T-helper 17 cell (primary cell): Measurements from ENCODE around the gene TSKS. TPM values are rescaled to one million over a fixed set of nuclear protein-coding genes. Genes with fewer than 3 reads are reported as not detected.

ENCODE experiments used
- ATAC-seq: fragments of 150-1000 bp; cut with Tn5 transposase; 2 replicates; pipeline ENCODE4 v1.10.0; 2021; ENCODE audit warnings: mild to moderate bottlenecking, moderate library complexity
- DNase-seq, 3 donors: peaks; one replicate each; pipeline versions ENCODE4 v3.0.0 to v3.0.0-alpha.2; 2020 to 2021
- H3K9me3 ChIP-seq: one replicate; pipeline ENCODE4 v1.7.0; 2013; ENCODE audit warnings: low read length, mild to moderate bottlenecking; ENCODE audit not compliant: control insufficient read depth, poor library complexity, severe bottlenecking
- H3K27ac Mint-ChIP-seq: one replicate; pipeline ENCODE4 v1.8.0; 2022; ENCODE audit warnings: mild to moderate bottlenecking, moderate library complexity, mixed read lengths
- H3K27me3 Mint-ChIP-seq: one replicate; pipeline ENCODE4 v1.8.0; 2022; ENCODE audit warnings: mixed read lengths
- H3K36me3 Mint-ChIP-seq: one replicate; pipeline ENCODE4 v1.8.0; 2022; ENCODE audit warnings: low read depth, mixed read lengths
- H3K4me1 Mint-ChIP-seq: one replicate; pipeline ENCODE4 v1.8.0; 2022; ENCODE audit warnings: mild to moderate bottlenecking, mixed read lengths
- H3K4me3 Mint-ChIP-seq: one replicate; pipeline ENCODE4 v1.8.0; 2022; ENCODE audit warnings: mild to moderate bottlenecking, moderate library complexity, mixed read lengths
- total RNA-seq, 4 donors: library from RNA in 2 of 4; stranded (reverse) in 2 of 4; gene quantifications; one replicate each; pipeline ENCODE4 v1.2.3 and lab custom pipeline; 2022 to 2026

The TSKS gene
- total RNA-seq, 2 donors from 2014 or later, result 0.87 to 1.9 TPM

GRCh38 chr19:49690079-49690655 lies 72.9 kb downstream of the TSKS start:
- Mint-ChIP-seq H3K4me3 (peak overlapping the region; percentile 96), H3K27ac (peak overlapping the region; percentile 93), H3K4me1 (peaks cover 32% of the 10 kb centered on the region), H3K27me3 (peaks cover 13% of the 10 kb centered on the region), H3K36me3 (peaks cover 8% of the 10 kb centered on the region)
- ATAC-seq (peak; percentile 23), DNase-seq (no peak)
- H3K9me3 ChIP-seq, result no peaks in the 10 kb centered on the region

Other genes with a start within 250 kb of the TSKS start
- 1 to 10 TPM in 1 of 2 donors, under 1 TPM in 1; 0.97 to 1.3 TPM for gene RCN3, start 235.3 kb downstream of the TSKS start, total RNA-seq
- gene NOSIP, start 182.8 kb downstream of the TSKS start, total RNA-seq, result 100 to 1,000 TPM; 161 to 195 TPM
- 1 to 10 TPM; 1.1 to 1.3 TPM for gene PRRG2, start 182.0 kb downstream of the TSKS start, total RNA-seq
- gene PRR12, start 172.1 kb downstream of the TSKS start, total RNA-seq, result 10 to 100 TPM; 44.6 to 50.7 TPM
- gene RRAS, start 123.2 kb downstream of the TSKS start, total RNA-seq, result 1 to 10 TPM; 6.6 to 9.1 TPM
- gene SCAF1, start 121.1 kb downstream of the TSKS start, total RNA-seq, result 10 to 100 TPM; 34.1 to 36.3 TPM
- gene IRF3, start 97.4 kb downstream of the TSKS start, total RNA-seq, result 100 to 1,000 TPM; 162 to 181 TPM
- 10 to 100 TPM; 10.2 to 15.6 TPM for gene BCL2L12, start 97.4 kb downstream of the TSKS start, total RNA-seq
- gene PRMT1, start 86.0 kb downstream of the TSKS start, total RNA-seq, result 10 to 100 TPM; 83.9 to 97.7 TPM
- gene ADM5, start 73.7 kb downstream of the TSKS start, total RNA-seq, result 1 to 10 TPM; 2.8 to 2.9 TPM
- gene CPT1C, start 72.2 kb downstream of the TSKS start, total RNA-seq, result 1 to 10 TPM in 1 of 2 donors, under 1 TPM in 1; 0.31 to 1.0 TPM
- gene AP2A1, start 3.7 kb upstream of the TSKS start, total RNA-seq, result 10 to 100 TPM; 43.3 to 51.5 TPM
- gene FUZ, start 50.0 kb upstream of the TSKS start, total RNA-seq, result 10 to 100 TPM; 29.4 to 30.7 TPM
- 100 to 1,000 TPM in 1 of 2 donors, 10 to 100 TPM in 1; 94.8 to 108 TPM for gene MED25, start 55.0 kb upstream of the TSKS start, total RNA-seq
- 100 to 1,000 TPM; 125 to 162 TPM for gene PTOV1, start 87.9 kb upstream of the TSKS start, total RNA-seq
- gene PNKP, start 104.3 kb upstream of the TSKS start, total RNA-seq, result 100 to 1,000 TPM; 170 to 196 TPM
- gene AKT1S1, start 114.0 kb upstream of the TSKS start, total RNA-seq, result 10 to 100 TPM; 19.2 to 33.8 TPM
- 10 to 100 TPM; 44.1 to 57.3 TPM for gene TBC1D17, start 114.4 kb upstream of the TSKS start, total RNA-seq
- gene IL4I1, start 133.6 kb upstream of the TSKS start, total RNA-seq, result 100 to 1,000 TPM in 1 of 2 donors, 10 to 100 TPM in 1; 47.8 to 107 TPM
- gene ATF5, start 165.9 kb upstream of the TSKS start, total RNA-seq, result 10 to 100 TPM; 31.8 to 36.0 TPM
- gene NUP62, start 166.2 kb upstream of the TSKS start, total RNA-seq, result 10 to 100 TPM; 46.8 to 62.4 TPM
- gene SIGLEC11, start 197.9 kb upstream of the TSKS start, total RNA-seq, result not detected